Body of pancreas (tissue), 4 donors: Measurements from ENCODE around the gene SRSF5.

Experiments used
- CTCF ChIP-seq, 7 experiments: fragments of 450-650 bp in 4 of 7; fragments of 200-600 bp in 3 of 7; sonication (generic) in 3 of 7; IDR thresholded peaks; one replicate each; pipeline ENCODE4 v1.5.1; 2016 to 2019; ENCODE audit warnings: antibody characterized with exemption in 7 of 7
- POLR2A ChIP-seq, 3 donors: fragments of 450-650 bp; IDR thresholded peaks; one replicate each; pipeline ENCODE4 v1.6.1; 2016; ENCODE audit warnings: antibody characterized with exemption in 3 of 3, mild to moderate bottlenecking in 2 of 3

GRCh38 chr14:69750495-69750894 is 16.4 kb upstream of the SRSF5 start:
- TF ChIP-seq CTCF (IDR thresholded peaks at IDR 0.05), result no peak
- no peak for TF ChIP-seq POLR2A (IDR thresholded peaks at IDR 0.05)
